Duodenal mucosa (tissue), 2 donors: ENCODE results near the gene VPS52.
A peak's percentile ranks its signal among the peaks of the same experiment; 100 is the strongest.
"Not testable (repeated sequence)": the region's sequence is repeated elsewhere in the genome, so short reads cannot be mapped to it uniquely, and the experiment has no call there.

ENCODE experiments used
- H3K27ac ChIP-seq: one replicate; pipeline ENCODE4 v1.7.0; 2013; ENCODE audit warnings: low read depth, low read length
- H3K27me3 ChIP-seq, 2 donors: one replicate each; pipeline ENCODE4 v1.7.0; 2013; ENCODE audit warnings: low read length in 2 of 2, control low read depth in 1 of 2; ENCODE audit not compliant: insufficient read depth in 2 of 2, control insufficient read depth in 1 of 2
- H3K36me3 ChIP-seq, 2 donors: one replicate each; pipeline ENCODE4 v1.7.0; 2013; ENCODE audit warnings: low read length in 2 of 2, control low read depth in 1 of 2; ENCODE audit not compliant: insufficient read depth in 2 of 2, control insufficient read depth in 1 of 2
- H3K4me1 ChIP-seq, 2 donors: one replicate each; pipeline ENCODE4 v1.7.0; 2013; ENCODE audit warnings: low read length in 2 of 2, control low read depth in 1 of 2; ENCODE audit not compliant: insufficient read depth in 2 of 2, control insufficient read depth in 1 of 2
- H3K4me3 ChIP-seq, 2 donors: one replicate each; pipeline ENCODE4 v1.7.0; 2013; ENCODE audit warnings: low read length in 2 of 2, low read depth in 1 of 2
- H3K9ac ChIP-seq, 2 donors: one replicate each; pipeline ENCODE4 v1.7.0; 2013; ENCODE audit warnings: low read length in 2 of 2, low read depth in 1 of 2
- H3K9me3 ChIP-seq, 2 donors: one replicate each; pipeline ENCODE4 v1.7.0; 2013; ENCODE audit warnings: low read length in 2 of 2, control low read depth in 1 of 2; ENCODE audit not compliant: control insufficient read depth in 1 of 2

The VPS52 gene

DNA sequence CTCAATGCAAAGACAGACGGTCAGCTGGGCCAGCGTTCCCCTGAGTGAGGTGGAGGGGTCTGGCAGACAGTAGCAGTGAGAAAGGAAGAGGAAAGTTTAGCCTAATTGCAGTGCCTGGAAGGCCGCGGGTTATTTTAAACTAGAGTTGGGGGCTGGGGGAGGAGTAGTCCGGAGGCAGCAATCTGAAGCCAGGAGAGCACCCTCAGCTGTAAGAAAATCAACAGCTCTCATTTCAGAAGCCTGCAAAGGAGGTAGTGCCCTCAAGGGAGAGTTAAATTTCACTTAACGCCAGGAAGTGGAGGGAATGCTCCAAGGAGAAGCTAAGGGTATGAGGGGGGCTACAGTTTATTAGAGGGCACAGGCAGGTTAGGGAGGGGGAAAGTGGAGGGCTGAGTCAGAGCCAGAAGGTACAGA is 36.4 kb downstream of the VPS52 start:
- Histone ChIP-seq H3K4me1 (no peaks in the 10 kb centered on the region), H3K9me3 (no peaks in the 10 kb centered on the region), H3K9ac (no peak overlapping the region), H3K4me3 (no peak overlapping the region), H3K36me3 (no peaks in the 10 kb centered on the region), H3K27me3 (peaks cover 19 to 20% of the 10 kb centered on the region in 2 donors), H3K27ac (no peak overlapping the region)

DNA sequence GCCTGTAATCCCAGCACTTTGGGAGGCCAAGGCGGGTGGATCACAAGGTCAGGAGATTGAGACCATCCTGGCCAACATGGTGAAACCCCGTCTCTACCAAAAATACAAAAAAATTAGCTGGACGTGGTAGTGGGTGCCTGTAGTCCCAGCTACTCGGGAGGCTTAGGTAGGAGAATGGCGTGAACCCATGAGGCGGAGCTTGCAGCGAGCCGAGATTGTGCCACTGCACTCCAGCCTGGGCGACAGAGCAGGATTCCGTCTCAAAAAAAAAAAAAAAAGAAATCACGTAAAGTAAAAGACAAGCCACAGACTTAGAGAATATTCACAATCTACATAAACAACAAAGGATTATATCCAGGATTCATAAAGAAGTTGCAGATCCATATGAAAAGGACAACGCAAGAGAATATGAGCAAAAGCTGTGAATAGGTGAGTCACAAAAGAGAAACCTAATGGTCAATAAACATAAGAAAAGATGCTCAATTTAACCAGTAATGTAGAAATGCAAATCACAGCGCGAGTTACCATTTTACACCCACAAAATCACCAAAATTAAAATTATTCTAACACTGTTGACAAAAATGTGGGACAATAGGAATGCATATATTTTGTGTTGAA is 45.1 kb downstream of the VPS52 start:
- H3K36me3 ChIP-seq, H3K9me3 ChIP-seq: not testable (repeated sequence)
- peaks cover 8 to 12% of the 10 kb centered on the region in 2 donors for H3K27me3 ChIP-seq

DNA sequence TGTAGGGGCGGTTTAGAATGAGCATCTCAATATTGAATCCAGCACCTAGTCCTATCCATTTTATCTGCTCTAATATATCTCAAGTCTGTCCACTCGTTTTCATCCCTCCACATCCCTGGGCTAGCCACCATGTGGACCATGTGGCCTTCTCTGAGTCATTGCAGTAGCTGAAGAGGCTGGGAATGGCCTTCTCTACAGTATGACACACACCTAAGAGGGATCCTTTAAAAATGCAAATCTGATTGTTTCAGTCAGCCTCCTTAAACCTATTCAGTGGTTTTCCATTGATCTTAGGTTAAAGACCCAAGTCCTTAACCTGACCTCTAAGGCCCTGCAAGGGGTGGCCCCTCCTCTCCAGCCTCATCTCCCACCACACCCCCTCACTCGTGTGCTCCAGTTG is 54.0 kb downstream of the VPS52 start:
- no peaks in the 10 kb centered on the region for H3K36me3 ChIP-seq
- no peak overlapping the region for H3K27ac ChIP-seq
- peaks cover 11 to 25% of the 10 kb centered on the region in 2 donors for H3K27me3 ChIP-seq
- no peak overlapping the region for H3K4me3 ChIP-seq
- H3K4me1 ChIP-seq = peaks cover 11 to 15% of the 10 kb centered on the region in 2 donors
- H3K9me3 ChIP-seq = no peaks in the 10 kb centered on the region
- no peak overlapping the region for H3K9ac ChIP-seq

More for the DNA sequence above, 45.1 kb downstream of the VPS52 start:
- H3K4me3 ChIP-seq, H3K27ac ChIP-seq, H3K9ac ChIP-seq, H3K4me1 ChIP-seq: not testable (repeated sequence)

DNA sequence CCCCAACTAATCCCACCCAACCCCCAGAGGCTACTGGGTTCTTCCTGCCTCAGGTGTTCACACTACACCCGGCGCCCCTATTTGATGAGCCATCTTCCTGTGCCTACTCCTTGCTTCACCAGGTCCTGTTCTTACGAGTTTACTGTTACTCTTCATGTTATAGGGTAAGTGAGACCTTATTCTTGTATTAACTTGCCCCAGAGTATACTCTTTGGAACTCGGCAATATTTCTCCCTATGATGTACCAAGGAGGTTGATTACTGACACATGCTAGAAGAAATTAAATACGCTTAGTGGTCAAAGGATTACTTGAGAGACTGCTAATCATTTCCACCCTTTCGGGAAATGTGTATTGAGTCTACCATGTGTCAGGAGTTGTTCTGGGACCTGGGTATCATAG is 54.4 kb downstream of the VPS52 start:
- no peak overlapping the region for H3K27ac ChIP-seq
- no peaks in the 10 kb centered on the region for H3K36me3 ChIP-seq
- H3K9me3 ChIP-seq = no peaks in the 10 kb centered on the region

DNA sequence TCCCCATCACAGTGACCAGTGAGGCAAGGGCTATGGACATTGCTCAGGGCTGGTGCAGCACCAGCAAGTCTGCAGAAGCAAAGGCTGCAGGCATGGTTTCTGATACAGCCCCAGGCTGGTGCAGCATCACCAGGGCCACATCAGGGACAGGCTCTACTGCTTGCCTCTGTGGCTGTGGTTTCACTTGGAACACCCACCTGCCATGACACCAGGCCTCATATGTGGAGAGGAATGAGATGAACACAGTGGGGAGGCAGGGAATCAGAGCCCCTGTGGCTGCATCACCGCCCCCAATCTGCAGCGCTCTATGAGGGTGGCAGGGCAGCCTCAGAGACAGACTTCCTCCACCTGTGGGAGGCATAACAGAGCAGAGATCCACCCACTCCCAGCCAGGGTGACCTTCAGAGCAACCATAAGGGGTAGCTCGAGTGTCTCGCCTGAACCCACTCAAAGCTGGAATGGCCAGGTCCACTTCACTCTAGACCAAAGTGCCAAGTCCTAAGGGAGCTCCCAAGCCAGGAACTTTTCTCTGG is 55.5 kb downstream of the VPS52 start:
- Histone ChIP-seq H3K4me1 (peaks cover 15 to 19% of the 10 kb centered on the region in 2 donors), H3K27ac (no peak overlapping the region), H3K9ac (no peak overlapping the region), H3K4me3 (no peak overlapping the region), H3K27me3 (peaks cover 11 to 28% of the 10 kb centered on the region in 2 donors), H3K36me3 (no peaks in the 10 kb centered on the region), H3K9me3 (no peaks in the 10 kb centered on the region)

More for the DNA sequence above, 54.4 kb downstream of the VPS52 start:
- Histone ChIP-seq H3K27me3 (peaks cover 11 to 28% of the 10 kb centered on the region in 2 donors), H3K4me3 (no peak overlapping the region), H3K4me1 (peaks cover 15 to 19% of the 10 kb centered on the region in 2 donors), H3K9ac (no peak overlapping the region)

DNA sequence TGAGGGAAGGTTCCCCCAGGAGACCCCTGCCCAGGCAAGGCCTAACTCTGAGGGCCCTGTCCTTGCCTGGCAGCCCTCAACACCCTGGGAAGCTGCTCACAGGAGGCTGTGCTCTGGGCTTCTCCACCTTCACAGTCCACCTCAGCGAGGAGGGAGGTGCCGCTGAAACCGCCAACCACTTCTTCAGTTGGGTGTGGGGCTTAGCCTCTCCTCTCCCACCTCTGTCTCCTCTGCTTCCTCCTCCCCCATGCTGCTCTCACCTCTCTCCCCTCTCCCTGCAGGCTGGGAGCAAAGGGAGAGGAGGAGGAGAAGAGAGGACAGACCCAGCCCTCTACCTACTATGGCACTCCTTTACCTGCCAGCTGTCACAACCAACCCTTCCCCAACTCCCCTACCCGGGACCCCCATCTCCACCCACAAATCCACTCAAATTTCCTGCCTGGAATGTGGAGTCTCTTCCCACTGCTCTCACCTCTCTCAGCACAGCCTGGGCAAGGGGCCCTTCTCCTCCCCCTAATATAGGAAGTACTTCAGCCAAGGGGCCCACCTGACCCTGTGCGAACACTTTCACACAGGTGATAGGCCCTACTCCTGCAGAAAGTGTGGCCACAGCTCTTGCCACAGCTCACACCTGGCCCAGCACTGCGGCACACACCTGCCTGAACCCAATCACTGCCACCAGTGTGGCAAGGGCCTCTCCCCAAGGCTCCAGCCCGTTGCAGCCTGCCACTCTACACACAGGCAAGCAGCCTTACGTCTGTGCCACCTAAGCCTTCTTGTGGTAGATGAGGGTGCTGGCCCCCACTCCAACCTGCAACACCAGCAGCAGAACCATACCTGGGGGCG is 56.2 kb downstream of the VPS52 start:
- peaks cover 11 to 28% of the 10 kb centered on the region in 2 donors for H3K27me3 ChIP-seq
- peaks cover 15 to 19% of the 10 kb centered on the region in 2 donors for H3K4me1 ChIP-seq
- H3K9me3 ChIP-seq = no peaks in the 10 kb centered on the region
- peaks cover 0 to 5% of the 10 kb centered on the region in 2 donors for H3K36me3 ChIP-seq
- no peak overlapping the region for H3K9ac ChIP-seq
- no peak overlapping the region for H3K27ac ChIP-seq
- no peak overlapping the region for H3K4me3 ChIP-seq

DNA sequence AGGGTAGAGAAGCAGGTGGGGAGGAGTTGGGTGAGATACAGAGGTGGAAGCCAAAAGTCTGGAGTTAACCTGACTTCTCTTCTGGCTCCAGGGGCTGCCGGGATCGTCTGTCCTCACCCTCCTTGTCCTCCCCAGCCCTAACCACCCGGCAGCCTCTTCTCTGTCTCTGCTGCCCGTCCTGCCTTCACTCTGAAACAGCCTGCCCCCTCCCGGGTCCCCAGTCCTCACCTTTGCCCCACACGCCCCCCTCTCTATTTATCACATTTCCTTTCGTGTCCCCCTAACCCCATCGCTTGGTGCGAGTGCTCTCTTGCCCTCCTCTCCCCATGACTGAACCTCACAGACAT is 57.7 kb downstream of the VPS52 start:
- Histone ChIP-seq H3K27ac (no peak overlapping the region), H3K4me3 (peak overlapping the region; percentile 37 to 68), H3K9ac (peak overlapping the region in 1 of 2 donors; percentile 51), H3K27me3 (peaks cover 11 to 28% of the 10 kb centered on the region in 2 donors), H3K4me1 (peaks cover 15 to 21% of the 10 kb centered on the region in 2 donors), H3K36me3 (peaks cover 5 to 11% of the 10 kb centered on the region in 2 donors), H3K9me3 (no peaks in the 10 kb centered on the region)

DNA sequence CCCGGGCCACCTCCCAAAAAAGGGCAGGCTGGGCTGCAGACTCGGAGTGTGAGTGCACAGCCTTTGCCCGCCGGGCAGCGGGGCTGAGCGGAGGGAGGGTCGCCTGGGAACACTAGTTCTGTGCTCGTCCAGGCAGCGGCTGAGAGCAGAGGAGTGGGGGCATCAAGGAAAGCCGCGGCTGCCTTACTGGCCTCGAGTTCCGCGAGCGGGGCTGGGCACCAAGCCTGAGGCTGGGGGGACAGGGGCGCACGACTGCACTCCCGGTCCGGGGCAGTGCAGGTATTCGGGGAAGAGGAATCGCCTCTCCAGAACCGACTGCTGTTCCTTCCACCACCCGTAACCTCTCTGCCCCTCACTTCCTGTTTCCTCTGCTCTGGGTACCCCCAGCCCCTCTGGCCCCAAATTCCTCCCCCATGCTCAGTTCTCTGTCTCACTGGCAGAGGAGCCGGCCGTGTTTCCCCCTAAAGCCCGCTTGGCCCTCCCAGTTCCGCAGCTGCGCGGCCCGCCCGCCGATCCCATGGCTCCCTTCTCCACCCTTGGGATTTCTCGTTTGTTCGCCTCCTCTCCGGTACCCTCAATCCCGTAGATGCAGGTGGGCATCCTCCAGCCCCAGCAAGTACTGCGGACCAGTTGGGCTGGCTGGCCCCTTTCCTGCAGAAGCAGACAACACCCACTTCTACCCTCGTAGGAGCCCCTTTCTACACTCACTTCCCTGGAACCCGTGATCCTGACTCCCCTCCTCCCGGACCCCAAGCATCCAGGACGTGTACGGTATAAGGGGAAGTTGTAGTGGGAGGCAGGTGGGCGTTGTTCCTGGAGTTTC is 58.3 kb downstream of the VPS52 start:
- Histone ChIP-seq H3K9ac (peak overlapping the region; percentile 50 to 51), H3K27me3 (peaks cover 11 to 28% of the 10 kb centered on the region in 2 donors), H3K9me3 (no peaks in the 10 kb centered on the region), H3K27ac (no peak overlapping the region), H3K36me3 (peaks cover 5 to 11% of the 10 kb centered on the region in 2 donors), H3K4me1 (peaks cover 15 to 24% of the 10 kb centered on the region in 2 donors), H3K4me3 (peak overlapping the region; percentile 37 to 68)

DNA sequence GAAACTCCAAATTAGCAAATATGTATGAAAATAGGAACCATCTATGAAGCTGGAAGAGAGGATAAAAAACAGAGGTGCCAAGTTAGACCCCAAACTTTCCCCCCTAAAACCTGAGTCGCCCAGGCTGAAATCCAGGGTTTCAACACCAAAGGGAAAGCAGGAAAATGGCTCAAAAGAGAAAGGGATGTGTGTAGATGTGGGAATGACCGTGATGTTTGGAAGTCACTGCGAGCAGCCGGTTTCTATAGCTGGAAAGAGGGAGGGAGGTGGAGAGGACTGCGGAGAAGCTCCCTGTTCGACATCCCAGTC is 58.9 kb downstream of the VPS52 start:
- H3K4me3 ChIP-seq = peak overlapping the region; percentile 37 to 68
- peak overlapping the region; percentile 50 to 51 for H3K9ac ChIP-seq
- peaks cover 15 to 24% of the 10 kb centered on the region in 2 donors for H3K4me1 ChIP-seq
- no peak overlapping the region for H3K27ac ChIP-seq
- H3K27me3 ChIP-seq = peaks cover 11 to 23% of the 10 kb centered on the region in 2 donors
- no peaks in the 10 kb centered on the region for H3K9me3 ChIP-seq
- H3K36me3 ChIP-seq = peaks cover 5 to 11% of the 10 kb centered on the region in 2 donors
